HG02610 (cell line): ENCODE measurements around the gene PAM.
"Not testable (repeated sequence)": the region's sequence is repeated elsewhere in the genome, so short reads cannot be mapped to it uniquely, and the experiment has no call there.

Source experiments
- ATAC-seq: cut with Tn5 transposase; IDR thresholded peaks from one replicate; pipeline ENCODE4 v1.9.1; 2021; ENCODE audit warnings: mild to moderate bottlenecking, moderate library complexity; ENCODE audit not compliant: unreplicated experiment

PAM gene

GRCh38 chr5:102975457-102976182 is 220.5 kb downstream of the PAM start:
- ATAC-seq, result no peak

DNA sequence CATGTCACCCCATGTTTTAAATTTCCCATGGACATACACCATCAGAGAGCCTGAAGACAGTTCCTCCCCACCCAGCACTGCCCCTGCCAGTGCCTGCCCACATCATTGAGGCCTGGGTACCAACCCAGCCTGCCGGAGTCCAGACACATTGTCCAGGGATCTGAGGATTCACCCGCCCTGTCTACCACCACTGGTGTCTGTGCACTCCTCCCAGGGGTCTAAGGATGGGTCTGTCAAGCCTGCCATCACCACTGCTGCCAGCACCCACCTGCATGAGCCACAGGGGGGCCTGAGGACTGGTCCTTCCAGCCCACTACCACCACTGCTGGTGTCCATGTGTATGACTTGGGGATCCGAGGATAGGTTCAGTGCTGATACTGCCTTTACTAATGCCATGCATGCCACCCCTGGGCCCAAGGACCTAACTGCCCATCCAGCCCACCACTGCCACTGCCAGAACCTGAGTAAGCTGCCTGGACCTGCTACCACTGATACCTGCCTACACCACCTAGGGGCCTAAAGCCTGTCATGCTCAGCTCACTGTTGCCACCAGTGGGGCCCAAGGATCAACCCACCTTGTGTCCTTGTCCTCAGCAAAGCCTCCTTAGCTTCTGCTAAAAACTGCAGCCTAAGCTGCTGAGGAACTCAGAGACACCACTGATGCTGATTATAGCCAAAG is 227.0 kb downstream of the PAM start:
- ATAC-seq, result no peak

DNA sequence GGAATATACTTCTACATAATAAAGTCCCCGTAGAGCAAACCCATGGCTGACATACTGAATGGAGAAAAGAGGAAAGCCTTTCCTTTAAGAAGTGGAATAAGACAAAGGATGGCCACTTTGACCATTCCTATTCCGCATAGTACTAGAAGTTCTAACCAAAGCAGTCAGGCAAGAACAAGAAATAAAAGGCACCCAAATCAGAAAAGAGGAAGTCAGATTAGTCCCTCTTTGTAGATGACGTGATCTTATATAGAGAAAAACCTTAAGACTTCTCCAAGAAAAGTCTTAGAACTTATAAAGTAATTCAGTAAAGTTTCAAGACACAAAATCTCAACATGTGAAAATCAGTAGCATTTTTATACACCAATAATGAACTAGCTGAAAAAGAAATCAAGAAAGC is 231.0 kb downstream of the PAM start:
- no peak for ATAC-seq

DNA sequence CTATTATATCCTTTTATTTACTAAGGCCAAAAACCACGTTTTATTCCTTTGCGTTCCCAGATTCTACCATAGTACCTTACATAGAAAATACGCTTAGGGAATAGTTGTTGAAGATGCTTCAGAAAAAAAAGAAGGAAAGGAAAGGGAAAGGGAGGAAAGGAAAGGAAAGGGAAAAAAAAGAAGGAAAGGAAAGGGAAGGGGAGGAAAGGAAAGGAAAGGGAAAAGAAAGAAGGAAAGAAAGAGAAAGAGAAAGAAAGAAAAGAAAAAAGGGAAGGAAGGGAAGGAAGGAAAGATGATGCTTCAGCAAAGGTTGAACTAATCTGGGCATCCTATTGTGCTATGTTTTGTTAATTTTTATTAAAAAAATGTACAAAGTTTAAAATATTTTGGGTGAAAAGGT is 233.4 kb downstream of the PAM start:
- no peak for ATAC-seq

DNA sequence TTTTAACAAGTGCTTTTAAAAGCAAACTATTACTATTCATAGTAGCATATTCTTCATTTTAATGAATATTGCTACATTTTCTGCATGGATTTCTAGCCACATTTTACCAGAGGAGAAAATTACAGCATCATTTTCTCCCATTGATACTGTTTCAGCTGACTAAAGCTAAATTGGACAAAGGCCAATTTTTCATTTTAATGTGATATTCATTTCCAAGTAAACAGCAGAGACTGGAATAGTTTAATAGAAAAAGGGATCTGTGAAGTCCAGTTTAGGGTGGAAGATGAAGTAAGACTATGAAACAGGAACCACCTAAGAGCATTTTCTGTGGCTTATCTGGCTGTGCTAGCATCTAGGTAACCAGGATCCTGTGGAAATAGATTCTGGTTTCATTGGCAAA is 236.7 kb downstream of the PAM start:
- no peak for ATAC-seq

- no peak for ATAC-seq
Measured at GRCh38 chr5:102996011-102996575, 241.0 kb downstream of the PAM start.

GRCh38 chr5:102998224-102998623 is 243.1 kb downstream of the PAM start:
- no peak for ATAC-seq

DNA sequence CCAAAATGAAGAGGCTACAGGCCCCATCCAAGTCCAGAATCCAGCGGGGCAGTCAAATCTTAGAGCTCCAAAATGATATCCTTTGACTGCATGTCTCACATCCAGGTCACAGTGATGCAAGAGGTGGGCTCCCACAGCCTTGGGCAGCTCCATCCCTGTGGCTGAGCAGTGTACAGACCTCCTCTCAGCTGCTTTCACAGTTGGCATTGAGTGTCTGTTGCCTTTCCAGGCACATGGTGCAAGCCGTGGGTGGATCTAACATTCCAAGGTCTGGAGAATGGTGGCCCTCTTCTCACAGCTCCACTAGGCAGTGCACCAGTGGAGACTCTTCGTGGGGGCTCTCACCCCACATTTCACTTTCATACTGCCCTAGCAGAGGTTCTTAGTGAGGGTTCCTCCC is 244.1 kb downstream of the PAM start:
- ATAC-seq, result no peak

DNA sequence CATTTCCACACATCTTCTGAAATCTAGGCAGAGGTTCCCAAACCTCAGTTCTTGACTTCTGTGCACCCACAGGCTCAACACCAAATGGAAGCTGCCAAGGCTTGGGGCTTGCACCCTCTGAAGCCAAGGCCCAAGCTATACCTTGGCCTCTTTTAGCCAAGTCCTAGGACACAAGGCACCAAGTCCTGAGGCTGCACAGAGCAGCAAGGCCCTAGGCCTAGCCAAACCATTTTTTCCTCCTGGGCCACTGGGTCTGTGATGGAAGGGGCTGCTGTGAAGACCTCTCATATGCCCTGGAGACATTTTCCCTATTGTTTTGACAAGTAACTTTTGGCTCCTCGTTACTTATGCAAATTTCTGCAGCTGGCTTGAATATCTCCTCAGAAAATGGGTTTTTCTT is 244.5 kb downstream of the PAM start:
- not testable (repeated sequence) for ATAC-seq

- no peak for ATAC-seq
Measured at GRCh38 chr5:103000089-103000488, 245.0 kb downstream of the PAM start.

- no peak for ATAC-seq
Measured at GRCh38 chr5:103003872-103004271, 248.8 kb downstream of the PAM start.

GRCh38 chr5:103005276-103005675 is 250.2 kb downstream of the PAM start:
- no peak for ATAC-seq

DNA sequence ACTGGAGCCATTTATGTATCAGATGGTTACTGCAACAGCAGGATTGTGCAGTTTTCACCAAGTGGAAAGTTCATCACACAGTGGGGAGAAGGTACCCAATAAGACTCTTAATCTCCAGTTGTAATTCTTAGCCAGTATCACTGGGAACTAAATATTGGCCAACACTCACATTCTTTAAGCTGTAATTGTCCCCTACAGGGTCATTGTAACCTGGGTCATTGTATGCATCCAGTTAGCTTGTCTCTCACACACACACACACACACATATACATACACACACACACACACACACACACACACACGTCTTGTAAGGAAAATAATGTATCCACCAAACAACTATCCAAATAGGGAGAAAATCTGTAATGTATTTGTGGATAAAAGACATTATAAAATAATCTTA is 251.8 kb downstream of the PAM start:
- ATAC-seq, result no peak

DNA sequence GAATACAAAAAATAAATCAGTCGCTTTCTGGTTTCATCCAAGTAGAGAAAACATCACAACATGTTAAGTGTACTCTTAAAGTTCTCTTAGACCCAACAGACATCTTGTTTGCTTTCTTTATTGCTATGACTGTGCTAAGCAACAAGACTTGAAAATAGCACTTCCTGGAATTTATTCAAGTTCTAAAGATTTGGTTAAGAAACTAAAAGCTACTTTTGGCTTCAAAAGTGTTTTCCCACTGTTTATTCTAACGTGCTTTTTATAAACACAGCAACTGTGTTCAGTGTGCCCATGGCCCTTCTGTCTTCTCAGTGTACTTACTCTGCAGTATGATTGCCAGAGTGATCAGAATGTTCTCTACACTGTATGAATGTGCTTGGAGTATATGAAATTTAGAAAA is 255.1 kb downstream of the PAM start:
- no peak for ATAC-seq

GRCh38 chr5:103013933-103014552 is 258.9 kb downstream of the PAM start:
- no peak for ATAC-seq

DNA sequence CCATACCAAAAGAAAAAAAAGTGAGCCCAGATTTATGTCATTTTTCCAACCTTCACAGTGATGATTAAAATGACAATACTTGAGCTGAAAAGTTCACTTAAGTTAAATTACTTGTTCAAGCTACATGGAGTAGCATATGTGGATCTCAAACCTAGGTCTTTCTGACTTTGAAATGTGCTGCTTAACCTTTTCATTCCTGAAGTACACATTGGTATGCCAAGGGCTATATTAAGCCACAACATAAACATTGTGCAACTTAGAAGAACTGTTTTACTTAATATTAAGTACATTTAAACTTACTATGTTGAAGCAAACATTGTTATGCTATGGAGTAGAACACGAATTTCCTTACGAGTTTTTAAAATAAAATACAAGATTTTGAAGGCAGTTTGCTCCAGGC is 259.9 kb downstream of the PAM start:
- ATAC-seq, result no peak

DNA sequence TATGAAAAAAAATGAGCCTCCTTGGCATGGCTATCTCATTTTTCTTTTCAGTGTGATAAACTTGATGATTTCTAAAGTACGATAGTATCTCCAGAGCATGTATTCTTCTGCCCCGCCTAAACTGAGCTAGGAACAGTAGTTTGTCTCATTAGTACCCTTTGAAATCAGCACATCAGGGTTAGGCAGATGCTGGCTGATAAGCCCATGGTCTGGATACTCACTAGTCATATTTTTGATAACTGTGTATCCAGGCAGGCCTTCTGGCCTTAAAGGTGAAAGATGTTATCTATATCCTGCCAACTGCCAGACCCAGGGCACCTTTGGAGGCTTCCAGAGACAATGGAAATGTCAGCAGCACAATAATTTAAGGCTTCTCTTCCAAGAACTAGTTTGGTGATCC is 261.1 kb downstream of the PAM start:
- no peak for ATAC-seq

DNA sequence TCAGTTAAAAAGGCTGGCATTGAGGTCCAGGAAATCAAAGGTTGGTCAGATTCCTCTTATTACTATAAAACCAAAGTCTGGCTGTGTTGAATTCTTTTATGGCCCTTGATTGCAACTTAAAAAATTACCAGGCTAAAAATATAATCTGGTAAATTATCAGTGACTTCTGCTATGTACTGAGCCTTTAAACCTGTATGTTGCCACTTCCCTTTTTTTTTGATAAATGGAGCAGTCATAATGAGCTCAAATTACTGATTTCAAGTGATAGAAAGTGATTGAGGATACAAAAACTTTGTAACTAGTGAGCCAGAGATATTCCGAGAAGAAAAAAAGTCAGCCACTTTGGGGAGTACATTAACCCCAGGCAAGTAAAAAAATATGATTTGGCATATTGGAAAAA is 264.7 kb downstream of the PAM start:
- ATAC-seq, result no peak

DNA sequence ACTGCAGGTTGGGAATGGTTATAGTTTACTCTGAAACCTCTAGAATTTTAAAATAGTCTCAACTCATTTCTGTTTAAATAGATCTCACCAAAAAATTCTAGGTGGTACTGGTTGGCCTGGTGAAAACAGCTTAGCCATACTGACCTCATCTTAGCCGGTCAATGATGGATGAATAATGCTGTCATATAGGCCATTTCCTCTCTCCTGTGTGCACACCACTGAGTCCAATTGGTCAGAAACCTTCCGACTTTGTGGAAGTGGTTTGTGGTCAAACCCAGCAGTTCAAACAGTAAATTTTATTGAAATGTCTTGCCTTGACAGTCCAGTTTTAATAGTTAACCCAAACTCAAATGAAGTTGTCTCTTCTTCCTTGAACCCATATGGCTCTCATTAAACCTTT is 266.2 kb downstream of the PAM start:
- ATAC-seq, result peak; percentile 90

DNA sequence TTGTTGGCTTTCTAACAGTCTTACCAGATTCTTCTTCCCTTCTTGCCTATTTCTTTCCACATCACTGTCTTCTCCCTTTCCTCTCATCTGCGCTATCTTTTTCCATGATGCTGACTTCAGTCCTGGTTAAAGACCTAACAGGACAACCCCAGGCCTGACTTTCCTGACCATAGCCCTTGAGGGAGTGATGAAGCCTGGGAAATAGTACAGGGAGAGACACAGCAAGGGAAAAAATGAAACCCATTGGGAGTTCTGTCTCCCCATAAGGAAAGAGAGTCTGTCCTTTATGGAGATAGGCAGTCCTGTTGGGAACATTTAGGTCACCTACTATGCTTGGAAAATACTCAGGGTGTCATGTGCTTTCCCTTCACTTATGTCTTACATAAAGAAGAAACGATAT is 272.2 kb downstream of the PAM start:
- no peak for ATAC-seq

DNA sequence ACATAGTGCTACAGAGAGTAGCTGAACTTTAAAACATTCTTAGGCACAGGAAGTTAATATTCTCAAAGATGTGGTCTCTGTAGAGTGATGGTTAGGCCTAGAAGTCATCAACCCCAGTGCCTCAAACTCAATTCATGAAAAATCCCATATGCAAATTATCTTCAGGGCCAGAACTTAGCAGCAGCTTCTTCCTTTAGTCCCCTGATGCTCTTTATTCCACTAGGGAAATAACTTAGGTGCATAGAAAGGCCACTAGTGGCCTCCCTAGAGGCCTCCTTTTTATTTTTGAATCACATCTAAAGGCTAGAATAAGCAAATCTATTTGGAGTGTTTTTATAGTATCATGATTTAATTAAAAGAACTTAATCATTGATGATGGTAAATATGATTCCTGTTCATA is 276.5 kb downstream of the PAM start:
- peak; percentile 61 for ATAC-seq

GRCh38 chr5:103033696-103034095 is 278.6 kb downstream of the PAM start:
- ATAC-seq, result no peak
